ES-I3 (cell line): ENCODE results near the gene TRAM2.
"Not testable (repeated sequence)": the region's sequence is repeated elsewhere in the genome, so short reads cannot be mapped to it uniquely, and the experiment has no call there.

Experiments
- H3K36me3 ChIP-seq: 2 replicates; pipeline ENCODE4 v1.6.1; 2013; ENCODE audit warnings: mild to moderate bottlenecking, low read length, control low read depth, moderate library complexity; ENCODE audit not compliant: insufficient read depth
- H3K4me1 ChIP-seq: 2 replicates; pipeline ENCODE4 v1.6.1; 2013; ENCODE audit warnings: mild to moderate bottlenecking, control low read depth, low read length; ENCODE audit not compliant: insufficient read depth
- H3K9ac ChIP-seq: 2 replicates; pipeline ENCODE4 v1.6.1; 2013; ENCODE audit warnings: low read depth, mild to moderate bottlenecking, low read length, moderate library complexity
- H3K9me3 ChIP-seq: 2 replicates; pipeline ENCODE4 v1.6.1; 2013; ENCODE audit warnings: mild to moderate bottlenecking, low read length, moderate library complexity; ENCODE audit not compliant: control insufficient read depth, insufficient read depth

Gene TRAM2

GRCh38 chr6:52483671-52484003, 93.2 kb downstream of the TRAM2 start:
- no peaks in the 10 kb centered on the region for H3K9me3 ChIP-seq
- no peaks in the 10 kb centered on the region; the same call in 1 of the 2 replicates for H3K36me3 ChIP-seq
- H3K9ac ChIP-seq: no peak overlapping the region

GRCh38 chr6:52482903-52483670, 93.8 kb downstream of the TRAM2 start:
- Histone ChIP-seq H3K4me1 (no peaks in the 10 kb centered on the region; the same call in 1 of the 2 replicates), H3K9me3 (no peaks in the 10 kb centered on the region), H3K9ac (no peak overlapping the region), H3K36me3 (no peaks in the 10 kb centered on the region; the same call in 1 of the 2 replicates)

More at GRCh38 chr6:52483671-52484003, 93.2 kb downstream of the TRAM2 start:
- H3K4me1 ChIP-seq: no peaks in the 10 kb centered on the region; the same call in 1 of the 2 replicates

- Histone ChIP-seq H3K9me3 (no peaks in the 10 kb centered on the region), H3K9ac (no peak overlapping the region), H3K4me1 (no peaks in the 10 kb centered on the region), H3K36me3 (no peaks in the 10 kb centered on the region; the same call in 1 of the 2 replicates)
These were observed 101.6 kb downstream of the TRAM2 start for GRCh38 chr6:52475307-52475706.

GRCh38 chr6:52474173-52474572, 102.7 kb downstream of the TRAM2 start:
- Histone ChIP-seq H3K4me1 (no peaks in the 10 kb centered on the region), H3K9ac (no peak overlapping the region), H3K9me3 (no peaks in the 10 kb centered on the region), H3K36me3 (no peaks in the 10 kb centered on the region)

GRCh38 chr6:52461194-52461593, 115.7 kb downstream of the TRAM2 start:
- not testable (repeated sequence) for H3K9me3 ChIP-seq, H3K4me1 ChIP-seq, H3K36me3 ChIP-seq, H3K9ac ChIP-seq

- H3K9ac ChIP-seq: no peak overlapping the region
- H3K9me3 ChIP-seq: no peaks in the 10 kb centered on the region
- H3K4me1 ChIP-seq: peaks cover 11% of the 10 kb centered on the region
- no peaks in the 10 kb centered on the region; the same call in 1 of the 2 replicates for H3K36me3 ChIP-seq
These were observed 119.8 kb downstream of the TRAM2 start for GRCh38 chr6:52457096-52457495.

- Histone ChIP-seq H3K36me3 (no peaks in the 10 kb centered on the region; the same call in 1 of the 2 replicates), H3K9ac (no peak overlapping the region), H3K9me3 (peaks cover 5% of the 10 kb centered on the region), H3K4me1 (peaks cover 11% of the 10 kb centered on the region)
These were observed 122.3 kb downstream of the TRAM2 start for GRCh38 chr6:52454556-52454955.
